ENCODE measurements around the gene DOCK1.

Gene DOCK1

DNA sequence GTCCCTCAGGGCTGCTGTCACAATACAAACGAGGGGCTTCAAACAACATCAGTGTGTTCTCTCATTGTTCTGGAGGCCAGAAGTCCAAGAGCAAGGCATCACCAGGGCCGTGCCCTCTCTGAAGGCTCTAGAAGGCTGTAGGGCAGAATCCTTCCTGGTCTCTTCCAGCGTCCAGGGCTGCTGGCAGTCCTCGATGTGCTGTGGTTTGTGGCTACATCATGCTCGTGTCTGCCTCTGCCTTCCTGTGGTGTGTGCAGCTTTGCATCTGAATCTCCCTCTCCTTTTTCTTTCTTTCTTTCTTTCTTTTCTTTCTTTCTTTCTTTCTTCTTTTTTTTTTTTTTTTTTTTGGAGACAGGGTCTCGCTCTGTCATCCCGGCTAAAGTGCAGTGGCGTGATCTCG, 187.7 kb downstream of the DOCK1 start:
- no peak for DNase-seq

DNA sequence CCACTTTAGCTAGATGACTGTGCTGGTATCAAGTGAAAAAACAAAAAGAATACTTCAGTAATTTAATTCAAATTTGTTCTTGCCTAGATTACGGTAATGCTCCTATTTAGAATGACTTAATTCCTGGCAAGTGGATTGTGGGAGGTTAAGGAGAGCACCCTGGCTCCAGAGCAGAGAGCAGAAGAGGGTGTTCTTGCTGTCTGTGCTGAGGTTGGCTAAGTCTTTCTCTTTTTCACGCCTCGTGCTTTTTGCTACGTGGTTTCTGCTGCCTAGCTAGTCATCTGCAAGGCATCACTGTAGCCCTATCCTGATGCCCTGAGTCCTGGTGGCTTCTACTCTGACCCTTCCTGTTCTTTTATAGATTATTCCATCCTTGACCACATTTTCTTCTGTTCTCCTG, 189.8 kb downstream of the DOCK1 start:
- DNase-seq, result no peak

DNA sequence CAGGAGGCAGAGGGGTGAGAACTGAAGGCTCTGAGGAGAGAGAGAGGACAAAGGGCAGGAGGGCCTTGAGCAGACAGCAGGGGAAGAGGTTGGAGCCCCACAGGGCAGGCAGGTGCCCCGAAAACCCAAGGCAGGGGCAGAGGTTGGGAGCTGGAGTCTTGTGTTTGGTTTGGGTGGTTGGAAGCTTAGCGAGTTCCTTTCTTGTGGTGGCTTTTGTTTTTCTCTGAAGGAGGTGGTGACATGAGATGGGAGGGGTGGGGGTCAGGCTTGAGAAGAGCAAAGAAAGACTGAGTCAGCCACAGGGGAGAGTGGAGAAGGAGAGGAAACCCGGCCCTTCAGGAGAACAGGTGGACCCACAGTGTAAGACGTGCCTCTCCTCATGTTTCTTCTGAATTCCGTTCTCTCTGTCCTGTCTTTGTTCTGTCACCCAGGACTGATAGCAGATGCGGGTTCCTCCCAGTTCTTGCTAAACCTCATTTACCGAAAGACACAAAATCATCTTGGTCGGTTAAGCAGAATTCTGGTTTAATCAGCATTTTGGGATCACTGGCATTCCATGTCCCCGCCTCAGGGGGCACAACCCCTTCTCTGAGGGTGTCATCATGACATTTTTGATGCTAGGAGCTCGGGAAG, 195.9 kb downstream of the DOCK1 start:
- no peak for DNase-seq

DNA sequence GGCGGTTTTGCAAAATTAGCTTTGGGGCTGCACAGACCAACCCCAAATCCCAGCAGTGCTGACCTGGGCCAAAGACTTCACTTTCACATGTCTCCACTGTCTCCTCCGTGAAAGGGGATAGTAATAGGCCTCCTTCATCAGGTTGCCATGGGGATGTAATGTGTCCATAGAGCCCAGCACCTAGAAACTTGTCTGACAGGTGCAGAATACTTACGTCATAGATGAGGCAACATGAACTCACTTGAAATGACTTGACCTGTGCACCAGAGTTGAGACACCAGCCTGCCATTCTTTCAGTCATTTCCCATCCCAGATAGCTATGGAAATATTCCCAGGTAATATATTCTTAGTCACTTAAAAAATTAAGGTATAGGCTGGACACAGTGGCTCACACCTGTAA, 196.9 kb downstream of the DOCK1 start:
- no peak for DNase-seq

DNA sequence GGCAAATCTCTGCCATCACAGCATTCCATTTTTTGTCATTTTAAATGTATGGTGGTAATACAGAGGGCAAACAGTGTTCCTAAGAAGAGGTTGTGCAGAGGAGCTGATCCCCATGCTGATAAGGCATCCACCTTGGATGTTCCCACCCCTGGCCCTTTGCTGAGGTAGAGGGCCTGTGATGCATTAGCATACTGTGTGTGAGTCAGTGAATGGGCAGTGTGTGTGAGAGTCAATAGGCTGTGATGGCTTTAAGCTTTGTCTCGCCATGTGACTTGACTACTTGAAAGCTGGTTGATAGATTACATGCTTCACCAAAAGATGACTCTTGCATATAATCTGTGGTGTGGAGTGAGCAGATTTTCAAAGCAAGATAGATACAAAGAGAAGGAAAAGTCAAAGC, 209.9 kb downstream of the DOCK1 start:
- no peak for DNase-seq

DNA sequence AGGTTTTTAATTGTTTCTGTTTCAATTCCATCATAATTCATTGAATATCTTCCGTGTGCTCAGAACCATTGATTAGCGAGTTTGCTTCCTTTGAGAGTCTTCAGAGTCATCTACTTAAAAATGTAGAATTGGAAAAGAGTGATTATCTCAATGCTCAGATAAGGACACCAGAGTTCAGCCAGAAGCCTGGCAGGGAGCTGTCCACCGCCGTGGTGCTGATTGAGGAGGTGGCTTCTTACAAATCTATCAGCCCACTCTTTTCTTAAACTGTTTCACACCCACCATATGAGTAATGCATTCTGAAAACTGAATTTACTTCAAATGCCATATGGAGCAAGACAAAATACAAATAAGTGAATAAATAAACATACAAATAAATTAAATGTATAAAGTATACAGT, 211.9 kb downstream of the DOCK1 start:
- DNase-seq, result peak; percentile 18

DNA sequence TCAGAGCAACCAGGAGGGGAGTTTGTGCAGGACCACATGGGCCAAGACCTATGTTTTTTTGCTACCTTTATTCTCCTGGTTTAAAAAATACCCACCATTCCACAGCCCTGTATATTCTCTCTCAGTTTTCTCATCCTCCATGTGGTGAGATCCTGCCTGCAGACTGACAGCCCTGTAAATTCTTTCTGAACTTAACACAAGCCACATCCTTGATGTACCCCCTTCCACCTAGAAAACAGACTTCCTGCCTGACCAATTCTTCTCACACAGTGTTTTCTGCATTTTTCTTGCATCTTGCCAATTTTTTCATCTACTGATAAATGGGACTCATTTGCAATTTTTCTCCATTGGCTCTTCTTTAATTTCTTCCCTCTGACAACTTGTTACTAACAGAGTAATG, 212.8 kb downstream of the DOCK1 start:
- DNase-seq, result no peak

DNA sequence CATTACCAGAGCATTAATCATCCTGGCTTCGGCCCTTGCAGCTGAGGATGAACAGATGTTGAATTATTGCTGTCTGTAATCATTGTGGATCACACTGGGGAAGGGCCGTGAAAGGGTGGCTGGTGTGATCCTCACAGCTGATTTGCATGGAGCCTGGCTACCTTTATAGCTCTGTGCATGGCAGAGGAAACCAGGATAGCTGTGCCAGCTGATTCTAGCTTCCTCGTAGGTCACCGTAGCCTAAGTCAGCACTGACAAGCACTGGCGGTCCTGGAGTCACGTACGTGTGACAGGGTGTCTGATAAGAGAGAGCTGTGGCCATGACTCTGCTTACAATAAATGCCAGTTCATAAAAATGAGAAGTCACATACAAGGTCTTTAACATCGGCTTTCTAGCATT, 214.7 kb downstream of the DOCK1 start:
- DNase-seq, result no peak

DNA sequence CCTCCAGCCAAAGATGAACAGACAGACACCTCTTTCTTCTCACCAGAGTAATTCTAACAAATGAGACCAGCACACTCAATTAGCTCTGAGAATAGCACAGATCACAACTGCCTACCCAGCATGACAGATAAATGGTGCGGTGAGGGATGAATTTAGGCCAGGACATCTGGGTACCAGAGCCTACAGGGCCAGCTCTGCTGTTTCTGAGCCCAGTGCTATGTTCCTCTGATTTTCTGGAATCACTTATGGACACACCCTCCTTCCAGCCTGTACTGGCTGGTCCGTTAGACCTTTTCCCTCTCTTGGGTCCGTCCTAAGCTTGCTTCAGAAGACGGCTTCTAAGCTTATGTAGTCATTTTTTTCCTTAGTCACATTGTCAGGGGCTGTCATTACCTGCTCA, 217.6 kb downstream of the DOCK1 start:
- DNase-seq, result no peak

DNA sequence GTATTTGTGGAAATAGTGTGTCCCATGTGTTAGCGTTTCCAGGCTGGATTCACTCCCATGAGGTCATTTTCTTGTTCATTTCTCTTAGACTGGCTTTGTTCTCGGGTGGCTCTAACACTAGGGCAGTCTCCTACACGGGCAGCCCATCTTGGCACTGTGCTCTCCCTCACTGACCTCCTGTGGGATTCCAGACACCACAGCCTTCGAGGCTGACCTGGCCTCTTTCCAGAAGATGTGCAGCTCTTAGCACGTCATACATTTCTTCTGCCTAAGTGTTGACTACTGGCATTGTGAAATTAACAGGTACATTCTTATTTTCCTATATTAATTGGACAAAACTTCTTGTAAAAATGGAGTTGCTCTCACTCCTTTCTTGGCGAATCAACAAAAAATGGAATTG, 218.4 kb downstream of the DOCK1 start:
- DNase-seq, result no peak

DNA sequence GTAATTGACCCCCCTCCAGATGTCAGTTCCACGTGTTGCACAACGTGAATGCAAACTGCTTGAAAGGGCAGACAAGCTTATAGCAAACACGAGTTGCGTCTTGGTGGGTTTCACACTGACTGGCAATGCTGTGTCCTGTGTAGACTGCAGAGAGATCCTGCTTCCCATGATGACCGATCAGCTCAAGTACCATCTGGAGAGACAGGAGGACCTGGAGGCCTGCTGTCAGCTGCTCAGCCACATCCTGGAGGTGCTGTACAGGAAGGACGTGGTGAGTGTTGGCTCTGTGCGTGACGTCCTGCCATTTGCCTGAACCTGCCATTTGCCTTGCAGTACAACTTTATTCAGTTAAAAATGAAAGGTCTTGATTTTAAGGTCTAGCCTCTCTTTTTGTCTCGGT, 220.1 kb downstream of the DOCK1 start:
- DNase-seq, result no peak

DNA sequence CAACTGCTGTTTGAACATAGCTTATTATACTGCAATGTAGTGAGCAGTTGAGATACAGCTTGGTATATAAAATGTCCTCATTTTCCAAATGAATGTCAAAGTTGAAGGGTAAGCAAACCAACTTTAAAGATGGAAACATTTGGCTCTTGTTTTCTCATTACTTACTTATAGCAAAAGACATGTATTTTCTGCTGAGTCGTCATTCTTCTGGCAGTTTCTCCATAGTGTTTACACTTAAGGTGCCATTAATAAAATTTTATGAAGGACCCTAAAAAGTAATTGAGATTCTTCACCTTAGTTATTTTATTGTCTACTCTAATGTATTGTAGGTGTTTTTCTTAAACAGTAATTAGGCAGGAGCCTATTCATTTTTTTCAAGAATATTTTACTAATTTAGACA, 222.6 kb downstream of the DOCK1 start:
- no peak for DNase-seq

DNA sequence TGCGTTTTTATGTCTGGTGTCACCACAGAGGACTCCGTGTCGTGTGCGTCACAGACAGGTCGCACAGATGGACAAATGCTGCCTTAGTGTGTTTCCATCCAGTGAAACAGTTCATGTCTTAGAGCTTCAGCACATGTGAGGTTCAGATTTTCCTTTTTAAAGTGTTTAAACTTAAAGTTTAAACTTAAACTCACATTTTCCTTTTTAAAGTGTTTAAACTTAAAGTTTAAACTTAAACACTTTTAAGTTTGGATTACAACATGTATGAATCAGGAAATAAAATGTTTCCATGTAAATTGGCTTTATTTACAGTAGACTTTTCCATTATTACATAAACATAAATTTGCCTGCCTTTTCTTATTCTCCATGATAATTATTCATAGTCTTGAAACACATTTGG, 223.9 kb downstream of the DOCK1 start:
- no peak for DNase-seq

DNA sequence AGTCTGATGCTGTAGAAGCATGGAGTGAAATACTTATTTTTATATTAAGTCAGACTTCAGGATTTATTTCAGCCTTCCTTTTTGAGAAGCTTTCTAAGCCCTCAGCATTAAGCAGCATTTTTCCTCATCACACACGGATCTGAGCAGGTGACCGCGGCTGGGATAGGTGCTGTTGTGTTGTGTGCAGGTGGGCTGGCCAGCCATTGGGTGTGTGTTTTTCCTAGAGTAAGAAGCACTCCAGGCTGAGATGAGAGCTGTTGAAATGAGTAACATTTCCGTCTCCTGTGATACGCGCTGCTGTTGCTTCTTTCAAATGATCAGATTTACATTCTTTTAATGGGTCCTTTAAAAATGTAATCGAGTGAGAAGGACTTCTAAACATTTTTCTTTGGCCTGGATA, 227.2 kb downstream of the DOCK1 start:
- no peak for DNase-seq

DNA sequence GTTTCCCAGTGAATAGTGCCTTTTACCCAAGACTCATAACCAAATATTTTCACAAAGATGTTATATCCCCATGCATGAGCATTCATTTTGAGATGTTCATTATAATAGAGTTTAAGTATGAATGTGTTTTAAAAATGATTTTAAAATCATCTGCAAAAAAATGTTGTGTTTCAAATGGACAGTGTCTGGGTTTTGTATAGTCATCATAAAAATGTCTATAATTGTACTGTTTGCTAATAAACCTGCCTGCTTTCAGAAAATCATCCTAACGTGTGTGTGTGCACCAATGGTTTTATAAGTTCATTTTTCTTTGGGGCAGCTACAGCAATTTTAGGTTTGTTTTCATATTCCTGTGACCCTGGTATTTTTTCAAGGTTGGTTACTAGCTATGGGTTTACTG, 228.0 kb downstream of the DOCK1 start:
- no peak for DNase-seq

DNA sequence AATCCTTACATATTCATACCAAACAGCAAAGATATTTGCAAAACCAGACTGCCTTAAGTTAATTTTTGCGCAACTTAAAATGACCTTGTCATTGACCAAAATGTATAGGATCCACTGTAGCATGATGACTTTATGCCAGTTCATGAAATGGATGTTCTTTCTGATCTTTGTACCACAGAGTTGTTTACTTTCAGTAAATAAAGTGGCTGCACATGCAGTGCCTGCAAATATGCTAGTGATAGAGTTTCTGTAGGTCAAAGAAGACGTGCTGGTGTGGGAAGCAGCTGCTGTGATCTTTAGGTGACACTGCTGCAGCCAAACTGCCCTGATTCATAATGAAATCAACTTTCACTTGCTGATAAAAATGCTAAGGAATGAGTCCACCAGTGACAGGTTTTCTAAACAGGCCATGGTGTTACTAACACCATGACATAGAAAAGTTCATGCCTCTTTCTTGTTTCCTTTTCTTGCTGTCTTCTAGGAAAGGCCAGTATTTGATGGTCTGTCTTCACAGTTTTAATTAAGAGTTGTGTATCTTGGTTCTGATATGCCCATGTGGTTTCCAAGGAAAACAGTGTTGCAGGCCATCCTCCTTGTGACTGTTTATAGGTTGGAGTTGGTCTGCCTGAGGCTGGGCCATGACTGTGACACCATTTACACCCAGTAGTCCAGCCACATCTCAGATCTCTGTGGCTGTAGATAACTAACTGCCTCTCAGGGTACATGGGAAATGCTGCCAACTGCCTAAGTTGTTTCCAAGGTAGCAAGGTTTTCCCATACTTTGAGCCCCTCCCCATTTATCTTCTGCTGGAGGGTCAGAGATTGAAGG, 228.7 kb downstream of the DOCK1 start:
- no peak for DNase-seq

DNA sequence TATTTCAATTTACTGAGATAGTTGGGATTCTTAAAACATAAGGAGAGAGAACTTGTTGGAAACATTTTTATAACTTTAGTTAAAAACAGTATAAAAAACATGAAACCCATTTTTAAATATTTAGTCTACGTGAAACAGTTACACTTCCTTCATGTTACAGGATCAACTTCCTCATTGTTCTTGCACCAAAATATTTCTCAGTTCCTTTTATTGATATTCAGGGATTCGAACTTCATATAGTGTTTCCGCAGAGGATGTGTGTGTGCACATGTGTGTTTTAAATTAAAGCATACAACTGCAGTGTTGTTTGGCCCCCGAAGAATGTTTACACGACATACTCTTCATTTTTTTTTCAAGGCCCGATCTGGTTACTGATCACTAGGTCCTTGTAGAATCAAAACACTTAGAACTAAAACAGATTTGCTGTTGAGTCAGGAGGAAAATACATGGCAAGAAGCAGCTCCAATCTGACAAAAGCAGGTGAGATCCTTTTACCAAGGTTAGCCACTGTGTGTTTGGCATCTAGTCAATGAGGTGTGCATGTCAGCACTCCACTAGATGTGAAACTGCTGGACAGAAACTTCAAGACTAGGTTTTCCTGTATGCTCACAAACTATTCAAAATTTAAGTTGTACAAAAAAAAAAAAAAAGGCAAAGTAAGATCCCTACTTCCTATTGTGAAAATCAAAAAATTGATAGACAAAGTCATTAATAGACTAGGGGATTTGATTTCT, 230.8 kb downstream of the DOCK1 start:
- no peak for DNase-seq

DNA sequence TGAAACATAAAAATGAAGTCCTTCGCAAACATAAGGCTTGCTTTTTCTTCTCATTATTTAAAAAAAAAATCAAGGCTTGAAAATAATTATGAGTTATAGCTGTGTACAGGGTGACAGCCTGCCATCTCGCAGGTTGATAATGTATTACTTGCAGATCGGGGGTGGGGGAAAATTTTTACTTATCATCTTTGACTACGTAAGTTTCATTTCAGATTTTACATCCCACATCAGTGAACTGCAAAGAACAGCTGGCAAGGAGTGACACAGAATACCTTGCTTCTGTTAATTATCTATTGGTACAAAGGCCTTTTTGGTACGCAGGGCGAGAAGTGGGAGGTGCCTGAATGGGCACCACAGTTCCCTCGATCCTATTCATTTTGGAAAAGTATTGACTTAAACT, 232.2 kb downstream of the DOCK1 start:
- DNase-seq, result no peak

DNA sequence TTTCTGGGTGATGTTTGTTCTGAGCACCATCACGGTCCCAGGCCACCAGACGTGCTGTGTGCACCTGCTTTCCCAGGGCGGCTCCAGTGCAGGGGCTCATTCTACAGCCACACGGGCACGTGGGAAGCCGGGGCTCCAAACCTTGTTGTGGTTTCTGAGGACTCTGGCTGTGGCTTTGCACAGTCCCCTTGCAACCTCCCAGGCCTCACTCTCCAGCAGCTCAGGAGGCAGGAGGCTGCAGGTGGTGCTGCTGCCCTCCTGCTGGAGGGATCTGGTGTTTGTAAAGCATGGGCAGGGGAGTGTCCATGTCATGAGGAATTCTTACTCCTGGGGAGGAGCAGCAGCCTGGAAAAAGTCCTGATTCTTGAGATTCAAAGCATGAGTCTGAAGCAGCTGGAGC, 236.9 kb downstream of the DOCK1 start:
- no peak for DNase-seq

DNA sequence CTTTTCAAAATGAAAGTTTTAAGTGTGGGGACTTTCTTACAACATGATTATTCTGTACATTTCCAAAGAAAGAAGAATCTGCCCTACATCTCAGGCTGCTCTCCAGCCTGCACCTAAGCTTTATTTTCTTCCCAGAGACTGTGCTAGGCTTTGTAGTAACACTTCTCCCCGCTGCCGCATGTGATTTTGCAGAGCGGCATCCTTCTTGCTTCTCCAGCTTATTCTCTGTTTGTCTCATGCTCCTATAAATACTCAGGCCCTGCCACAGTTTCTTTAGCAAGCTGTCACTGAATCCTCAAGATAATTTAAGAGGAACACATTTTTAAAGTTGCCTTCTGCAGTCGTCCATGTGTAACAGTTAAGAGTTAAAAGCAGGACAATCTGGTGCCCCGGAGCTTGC, 237.6 kb downstream of the DOCK1 start:
- DNase-seq, result no peak

DNA sequence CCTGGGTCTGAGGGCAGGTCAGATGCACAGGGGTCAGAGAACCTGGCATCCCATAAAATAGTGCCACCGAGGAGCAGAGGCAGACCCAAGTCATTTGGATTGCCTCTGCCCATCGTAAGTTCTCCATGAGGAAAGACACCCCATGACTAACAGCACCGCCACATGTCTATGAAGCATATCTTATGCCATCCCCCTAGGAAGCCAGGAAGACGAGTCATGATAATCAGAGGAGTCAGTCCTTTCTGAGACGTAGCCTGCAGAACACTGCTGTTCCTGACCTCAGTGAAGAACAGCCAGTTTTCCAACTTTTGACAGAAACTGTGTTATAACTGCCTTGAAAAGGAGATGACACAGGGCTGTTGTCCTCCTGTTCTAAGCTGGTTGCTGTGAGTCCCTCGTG, 239.9 kb downstream of the DOCK1 start:
- no peak for DNase-seq

DNA sequence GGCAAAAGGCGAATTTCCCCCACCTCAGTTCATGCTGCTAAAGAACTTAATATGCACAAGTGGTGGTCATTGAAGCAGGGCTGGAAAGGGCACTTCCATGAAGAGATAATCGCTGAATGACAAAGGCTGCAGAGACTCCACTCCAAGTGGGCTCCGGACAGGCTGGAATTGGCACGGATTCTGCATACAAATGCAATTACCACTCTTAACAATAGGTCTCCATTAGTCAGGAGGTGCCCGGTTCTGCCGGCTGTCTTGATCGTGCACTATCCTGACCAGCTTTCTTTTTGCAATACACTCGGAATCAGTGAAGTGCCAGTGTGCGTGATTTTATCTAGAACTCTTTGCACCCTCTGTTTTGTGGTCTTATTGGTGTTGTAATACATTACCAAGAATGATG, 241.4 kb downstream of the DOCK1 start:
- DNase-seq, result no peak

DNA sequence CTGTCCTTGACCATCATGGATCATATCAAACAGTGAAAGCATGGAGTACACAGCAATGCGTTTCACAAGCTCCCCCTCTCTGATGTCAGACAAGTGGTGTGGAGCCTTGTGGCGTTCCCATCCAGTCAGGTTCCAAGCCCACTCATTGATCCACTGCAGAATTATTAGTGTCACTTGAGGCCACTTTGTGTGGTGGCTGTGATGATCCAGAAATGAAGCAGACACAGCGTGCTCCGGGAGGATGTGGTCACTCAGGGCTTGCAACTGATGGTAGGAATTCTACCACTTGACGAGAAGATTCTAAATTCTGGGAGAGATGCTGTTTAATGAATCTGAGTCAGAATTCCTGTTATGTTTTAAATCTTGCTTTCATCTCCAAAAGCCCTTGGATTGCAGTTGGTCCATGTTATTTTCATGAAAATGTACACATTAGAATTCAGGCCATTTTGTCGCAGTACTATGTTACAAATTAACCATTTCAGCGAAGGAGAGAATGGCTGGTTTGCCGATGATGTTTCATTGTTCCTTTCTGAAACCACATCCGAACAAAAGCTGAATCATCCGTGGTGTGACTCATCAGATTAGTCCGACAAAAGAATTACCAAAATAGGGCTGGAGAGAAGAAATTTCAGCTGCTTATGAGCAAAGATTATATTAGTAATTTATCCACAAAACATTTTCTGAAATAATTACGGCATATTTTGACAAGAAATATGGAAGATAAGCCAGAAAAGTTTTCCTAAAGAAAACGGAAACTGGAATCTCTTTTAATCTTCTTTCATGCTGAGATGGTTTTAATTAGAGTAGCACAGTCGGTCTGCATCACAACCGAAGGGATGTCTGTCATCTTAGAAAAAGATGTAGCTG, 243.1 kb downstream of the DOCK1 start:
- no peak for DNase-seq

Measured in midbrain (tissue), 1 donor.